SK-N-SH (cell line): ENCODE data around the gene SHROOM2. TPM values are rescaled to one million over a fixed set of nuclear protein-coding genes. Genes with fewer than 3 reads are reported as not detected.

Experiments used
- CTCF ChIA-PET: fragments of 300-600, 350-600 bp; formaldehyde crosslinking; extraction: SDS; loops from one replicate; lab custom pipeline; 2021; lab: Yijun Ruan, JAX
- POLR2A ChIA-PET: fragments of 350-600 bp; sonication (Branson Sonifier 250); formaldehyde crosslinking; extraction: SDS; loops from one replicate; lab custom pipeline; 2020; ENCODE audit warnings: antibody characterized with exemption, inconsistent platforms; lab: Yijun Ruan, JAX
- DNase-seq: peaks from one replicate; pipeline ENCODE4 v3.0.0; 2012
- H2AFZ ChIP-seq: fragments of 200-600 bp; sonication (generic); 2 replicates; pipeline ENCODE4 v1.8.1; 2016; ENCODE audit warnings: antibody characterized with exemption, mild to moderate bottlenecking, low read depth
- H3F3A ChIP-seq: fragments of 200-600 bp; sonication (generic); replicated peaks from 2 replicates; pipeline ENCODE3; 2016; ENCODE audit warnings: antibody characterized with exemption, mild to moderate bottlenecking; ENCODE audit not compliant: insufficient read depth
- H3K27ac ChIP-seq, 2 experiments: fragments of 200-500 bp in 1 of 2; fragments of 200-600 bp in 1 of 2; sonication (Bioruptor generic) in 1 of 2; sonication (generic), shearing (Covaris generic) in 1 of 2; 2 replicates each; pipeline versions ENCODE4 v1.5.1 to v1.6.1; 2014 to 2016; ENCODE audit warnings: low read depth in 2 of 2, inconsistent platforms in 1 of 2, low read length in 1 of 2, mild to moderate bottlenecking in 1 of 2, mixed read lengths in 1 of 2
- H3K27me3 ChIP-seq: fragments of 200-600 bp; sonication (generic), shearing (Covaris generic); 2 replicates; pipeline ENCODE4 v1.6.1; 2016; ENCODE audit warnings: mixed run types; ENCODE audit not compliant: insufficient read depth
- H3K36me3 ChIP-seq, 2 experiments: fragments of 200-500 bp in 1 of 2; fragments of 200-600 bp in 1 of 2; sonication (Bioruptor generic) in 1 of 2; sonication (generic) in 1 of 2; replicated peaks in 1 of 2; 2 replicates each; pipeline versions ENCODE3 to v1.5.1; 2014 to 2016; ENCODE audit warnings: low read length in 1 of 2, mild to moderate bottlenecking in 1 of 2; ENCODE audit not compliant: insufficient read depth in 2 of 2, control insufficient read depth in 1 of 2
- H3K4me1 ChIP-seq, 2 experiments: fragments of 200-500 bp in 1 of 2; fragments of 200-600 bp in 1 of 2; sonication (Bioruptor generic) in 1 of 2; sonication (generic), shearing (Covaris generic) in 1 of 2; 2 replicates each; pipeline versions ENCODE4 v1.5.1 to v1.6.1; 2014 to 2016; ENCODE audit warnings: low read depth in 1 of 2, low read length in 1 of 2, mixed run types in 1 of 2; ENCODE audit not compliant: insufficient read depth in 2 of 2, control insufficient read depth in 1 of 2
- H3K4me2 ChIP-seq: fragments of 200-600 bp; sonication (generic), shearing (Covaris generic); 2 replicates; pipeline ENCODE4 v1.6.1; 2017; ENCODE audit warnings: mixed run types
- H3K4me3 ChIP-seq, 2 experiments: fragments of 200-500 bp in 1 of 2; fragments of 200-600 bp in 1 of 2; sonication (Bioruptor generic) in 1 of 2; sonication (generic), shearing (Covaris generic) in 1 of 2; 2 replicates each; pipeline versions ENCODE4 v1.5.1 to v1.8.1; 2014 to 2016; ENCODE audit warnings: low read depth in 2 of 2, inconsistent platforms in 1 of 2, low read length in 1 of 2, mild to moderate bottlenecking in 1 of 2, mixed read lengths in 1 of 2, moderate library complexity in 1 of 2
- H3K79me2 ChIP-seq: fragments of 200-600 bp; sonication (generic); 2 replicates; pipeline ENCODE4 v1.8.1; 2017; ENCODE audit warnings: mild to moderate bottlenecking; ENCODE audit not compliant: insufficient read depth
- H3K9ac ChIP-seq: fragments of 200-600 bp; sonication (generic); 2 replicates; pipeline ENCODE4 v1.6.1; 2017; ENCODE audit warnings: mixed run types
- H3K9me2 ChIP-seq: fragments of 200-600 bp; sonication (generic); 2 replicates; pipeline ENCODE4 v1.6.1; 2017; ENCODE audit warnings: mixed run types
- H3K9me3 ChIP-seq: fragments of 200-600 bp; sonication (generic); 2 replicates; pipeline ENCODE4 v1.6.1; 2017; ENCODE audit warnings: mixed run types, mild to moderate bottlenecking, moderate library complexity
- H4K20me1 ChIP-seq: fragments of 200-600 bp; sonication (generic); 2 replicates; pipeline ENCODE4 v1.6.1; 2017; ENCODE audit warnings: mild to moderate bottlenecking, mixed run types; ENCODE audit not compliant: insufficient read depth
- ELF1 ChIP-seq: IDR thresholded peaks from 2 replicates; pipeline ENCODE4 v1.4.0; 2012
- EP300 ChIP-seq, 2 experiments: IDR thresholded peaks; 2 replicates each; pipeline versions ENCODE4 v1.4.0 to v1.6.1; 2012; ENCODE audit warnings: borderline replicate concordance in 1 of 2, low read depth in 1 of 2, low read length in 1 of 2
- EZH2phosphoT487 ChIP-seq: fragments of 200-600 bp; sonication (generic); IDR thresholded peaks from 2 replicates; pipeline ENCODE4 v1.6.1; 2017; ENCODE audit warnings: low read depth, mixed run types, mild to moderate bottlenecking, antibody characterized with exemption, moderate library complexity, borderline replicate concordance
- FOSL2 ChIP-seq: IDR thresholded peaks from 2 replicates; pipeline ENCODE4 v1.4.0; 2012; ENCODE audit warnings: low read depth, mild to moderate bottlenecking, moderate library complexity, borderline replicate concordance
- FOXJ3 ChIP-seq: sonication (generic); formaldehyde crosslinking; IDR thresholded peaks from 2 replicates; pipeline ENCODE4 v1.5.1; 2020; ENCODE audit warnings: mild to moderate bottlenecking, missing genetic modification reagents
- GABPA ChIP-seq: IDR thresholded peaks from 2 replicates; pipeline ENCODE4 v1.4.0; 2012; ENCODE audit warnings: low read depth, mild to moderate bottlenecking
- GATA2 ChIP-seq: sonication (generic); formaldehyde crosslinking; IDR thresholded peaks from 2 replicates; pipeline ENCODE4 v1.5.0; 2020; ENCODE audit warnings: mild to moderate bottlenecking, missing genetic modification reagents
- MEF2A ChIP-seq: IDR thresholded peaks from 2 replicates; pipeline ENCODE4 v1.4.0; 2012; ENCODE audit warnings: low read depth, borderline replicate concordance
- NRF1 ChIP-seq: IDR thresholded peaks from 2 replicates; pipeline ENCODE4 v1.6.1; 2012; ENCODE audit warnings: low read depth, mild to moderate bottlenecking, low read length
- RAD21 ChIP-seq: IDR thresholded peaks from 2 replicates; pipeline ENCODE4 v1.6.1; 2012; ENCODE audit warnings: mild to moderate bottlenecking, low read length
- RFX5 ChIP-seq: IDR thresholded peaks from 2 replicates; pipeline ENCODE4 v1.6.1; 2012; ENCODE audit warnings: mild to moderate bottlenecking, improper control_type of control experiment, low read length
- RXRA ChIP-seq: IDR thresholded peaks from 2 replicates; pipeline ENCODE4 v1.4.0; 2012; ENCODE audit warnings: low read depth, mild to moderate bottlenecking, borderline replicate concordance
- TEAD4 ChIP-seq: IDR thresholded peaks from 2 replicates; pipeline ENCODE4 v1.4.0; 2012; ENCODE audit warnings: mild to moderate bottlenecking, borderline replicate concordance; ENCODE audit not compliant: insufficient read depth
- USF2 ChIP-seq: fragments of 150-350 bp; IDR thresholded peaks from 2 replicates; pipeline ENCODE4 v1.6.1; 2017; ENCODE audit warnings: antibody characterized with exemption, low read length, low read depth, borderline replicate concordance
- YY1 ChIP-seq: IDR thresholded peaks from 2 replicates; pipeline ENCODE4 v1.4.0; 2012; ENCODE audit warnings: low read depth, mild to moderate bottlenecking
- WGBS: methylation state at CpG from one replicate; pipeline ENCODE4 v1.1.6; 2017; ENCODE audit warnings: low lambda C conversion rate; 5-methylcytosine and 5-hydroxymethylcytosine counted together
- polyA plus RNA-seq, 3 experiments: library from polyadenylated mRNA; depleted of rRNA; stranded (reverse); fragments of >200 nt; gene quantifications; 2 replicates each; pipeline ENCODE4 v1.2.3, GENCODE V29; 2012
- TF ChIP-seq, protein P1 (sequence below): IDR thresholded peaks from 2 replicates; pipeline ENCODE4 v1.4.0; 2012; ENCODE audit warnings: low read depth, borderline replicate concordance
- TF ChIP-seq, protein P2 (sequence below): IDR thresholded peaks from 2 replicates; pipeline ENCODE4 v1.4.0; 2012; ENCODE audit warnings: low read depth
- TF ChIP-seq, protein P3 (sequence below): IDR thresholded peaks from 2 replicates; pipeline ENCODE4; 2012
- TF ChIP-seq, protein P4 (sequence below): fragments of 150-350 bp; IDR thresholded peaks from 2 replicates; pipeline ENCODE4 v1.6.1; 2016; ENCODE audit warnings: mild to moderate bottlenecking, low read depth, low read length

SHROOM2 gene
- polyA plus RNA-seq, 1 of the 3 experiments (the other 2 are of a cell fraction) = not detected

GRCh38 chrX:9747644-9748043, 38.6 kb upstream of the SHROOM2 start:
- no peak for DNase-seq
- H3K27me3 ChIP-seq = no peaks in the 10 kb centered on the region; the same call in 1 of the 2 replicates
- H3K27ac ChIP-seq = no peak overlapping the region
- no peaks in the 10 kb centered on the region for H4K20me1 ChIP-seq
- H3K4me2 ChIP-seq = no peak overlapping the region
- ChIA-PET CTCF (no interaction called here), POLR2A (no interaction called here)
- no peaks in the 10 kb centered on the region for H3F3A ChIP-seq
- peaks cover 0 to 7% of the 10 kb centered on the region in 2 experiments; a peak in 1 of 4 replicates for H3K4me1 ChIP-seq
- H3K9me3 ChIP-seq = no peaks in the 10 kb centered on the region
- WGBS = 42% methylated on average over 4 of the region's 4 CpGs
- H3K9me2 ChIP-seq = no peaks in the 10 kb centered on the region
- no peak overlapping the region for H3K4me3 ChIP-seq
- no peaks in the 10 kb centered on the region for H3K79me2 ChIP-seq
- H2AFZ ChIP-seq = no peak overlapping the region
- TF ChIP-seq RFX5 (no peak), MEF2A (no peak), EZH2phosphoT487 (no peak), ELF1 (no peak), RXRA (no peak), GATA2 (CRISPR knock-in tag) (no peak)
- TF ChIP-seq, protein P1, sequence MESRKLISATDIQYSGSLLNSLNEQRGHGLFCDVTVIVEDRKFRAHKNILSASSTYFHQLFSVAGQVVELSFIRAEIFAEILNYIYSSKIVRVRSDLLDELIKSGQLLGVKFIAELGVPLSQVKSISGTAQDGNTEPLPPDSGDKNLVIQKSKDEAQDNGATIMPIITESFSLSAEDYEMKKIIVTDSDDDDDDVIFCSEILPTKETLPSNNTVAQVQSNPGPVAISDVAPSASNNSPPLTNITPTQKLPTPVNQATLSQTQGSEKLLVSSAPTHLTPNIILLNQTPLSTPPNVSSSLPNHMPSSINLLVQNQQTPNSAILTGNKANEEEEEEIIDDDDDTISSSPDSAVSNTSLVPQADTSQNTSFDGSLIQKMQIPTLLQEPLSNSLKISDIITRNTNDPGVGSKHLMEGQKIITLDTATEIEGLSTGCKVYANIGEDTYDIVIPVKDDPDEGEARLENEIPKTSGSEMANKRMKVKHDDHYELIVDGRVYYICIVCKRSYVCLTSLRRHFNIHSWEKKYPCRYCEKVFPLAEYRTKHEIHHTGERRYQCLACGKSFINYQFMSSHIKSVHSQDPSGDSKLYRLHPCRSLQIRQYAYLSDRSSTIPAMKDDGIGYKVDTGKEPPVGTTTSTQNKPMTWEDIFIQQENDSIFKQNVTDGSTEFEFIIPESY = no peak
- TF ChIP-seq, protein P2, sequence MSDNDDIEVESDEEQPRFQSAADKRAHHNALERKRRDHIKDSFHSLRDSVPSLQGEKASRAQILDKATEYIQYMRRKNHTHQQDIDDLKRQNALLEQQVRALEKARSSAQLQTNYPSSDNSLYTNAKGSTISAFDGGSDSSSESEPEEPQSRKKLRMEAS = no peak
- no peaks in the 10 kb centered on the region for H3K36me3 ChIP-seq
- H3K9ac ChIP-seq = no peak overlapping the region

GRCh38 chrX:9749146-9749692, 37.0 kb upstream of the SHROOM2 start:
- Histone ChIP-seq H3K4me2 (no peak overlapping the region), H3K4me3 (no peak overlapping the region), H3K79me2 (no peaks in the 10 kb centered on the region), H3K36me3 (no peaks in the 10 kb centered on the region), H3K9me2 (no peaks in the 10 kb centered on the region), H3K9me3 (no peaks in the 10 kb centered on the region), H3K27ac (no peak overlapping the region), H3K9ac (no peak overlapping the region), H3K27me3 (no peaks in the 10 kb centered on the region; the same call in 1 of the 2 replicates), H3K4me1 (peaks cover 0 to 7% of the 10 kb centered on the region in 2 experiments; a peak in 1 of 4 replicates), H3F3A (no peaks in the 10 kb centered on the region), H4K20me1 (no peaks in the 10 kb centered on the region), H2AFZ (no peak overlapping the region)
- ChIA-PET CTCF (no interaction called here), POLR2A (no interaction called here)
- 20% methylated on average over 11 of the region's 11 CpGs for WGBS
- DNase-seq = no peak
- no peak for TF ChIP-seq NRF1
- no peak for TF ChIP-seq YY1
- TF ChIP-seq, protein P3, sequence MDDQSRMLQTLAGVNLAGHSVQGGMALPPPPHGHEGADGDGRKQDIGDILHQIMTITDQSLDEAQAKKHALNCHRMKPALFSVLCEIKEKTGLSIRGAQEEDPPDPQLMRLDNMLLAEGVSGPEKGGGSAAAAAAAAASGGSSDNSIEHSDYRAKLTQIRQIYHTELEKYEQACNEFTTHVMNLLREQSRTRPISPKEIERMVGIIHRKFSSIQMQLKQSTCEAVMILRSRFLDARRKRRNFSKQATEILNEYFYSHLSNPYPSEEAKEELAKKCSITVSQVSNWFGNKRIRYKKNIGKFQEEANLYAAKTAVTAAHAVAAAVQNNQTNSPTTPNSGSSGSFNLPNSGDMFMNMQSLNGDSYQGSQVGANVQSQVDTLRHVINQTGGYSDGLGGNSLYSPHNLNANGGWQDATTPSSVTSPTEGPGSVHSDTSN = no peak
- no peak for TF ChIP-seq RAD21
- no peak for TF ChIP-seq EP300 (IDR thresholded peaks at IDR 0.05; ENCODE audit: borderline replicate concordance in 1 of 2, low read depth in 1 of 2, low read length in 1 of 2)
- no peak for TF ChIP-seq USF2
- TF ChIP-seq, protein P4, sequence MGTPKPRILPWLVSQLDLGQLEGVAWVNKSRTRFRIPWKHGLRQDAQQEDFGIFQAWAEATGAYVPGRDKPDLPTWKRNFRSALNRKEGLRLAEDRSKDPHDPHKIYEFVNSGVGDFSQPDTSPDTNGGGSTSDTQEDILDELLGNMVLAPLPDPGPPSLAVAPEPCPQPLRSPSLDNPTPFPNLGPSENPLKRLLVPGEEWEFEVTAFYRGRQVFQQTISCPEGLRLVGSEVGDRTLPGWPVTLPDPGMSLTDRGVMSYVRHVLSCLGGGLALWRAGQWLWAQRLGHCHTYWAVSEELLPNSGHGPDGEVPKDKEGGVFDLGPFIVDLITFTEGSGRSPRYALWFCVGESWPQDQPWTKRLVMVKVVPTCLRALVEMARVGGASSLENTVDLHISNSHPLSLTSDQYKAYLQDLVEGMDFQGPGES = no peak
- TF ChIP-seq, protein P1 = no peak
- TF ChIP-seq TEAD4 = no peak
- no peak for TF ChIP-seq FOXJ3 (CRISPR knock-in tag)
- TF ChIP-seq, protein P2 = no peak
- no peak for TF ChIP-seq GABPA
- no peak for TF ChIP-seq FOSL2
